Fibroblast of lung (primary cell): ENCODE measurements around the gene OR1I1. TPM values are rescaled to one million over a fixed set of nuclear protein-coding genes. Genes with fewer than 3 reads are reported as not detected.
"Not testable (repeated sequence)": the region's sequence is repeated elsewhere in the genome, so short reads cannot be mapped to it uniquely, and the experiment has no call there.

Experiments
- DNase-seq, 2 donors: peaks; one replicate each; pipeline versions ENCODE4 v3.0.0 to v3.0.0-alpha.2; 2010; ENCODE audit warnings: low read depth in 2 of 2
- H2AFZ ChIP-seq: 2 replicates; pipeline ENCODE4 v1.5.1; 2012; ENCODE audit warnings: low read length, control low read depth, inconsistent platforms
- H3K27ac ChIP-seq: 2 replicates; pipeline ENCODE4 v1.5.1; 2011; ENCODE audit warnings: low read length, control low read depth; ENCODE audit not compliant: insufficient read depth
- H3K27me3 ChIP-seq: 2 replicates; pipeline ENCODE4 v1.5.1; 2011; ENCODE audit warnings: mild to moderate bottlenecking, low read length; ENCODE audit not compliant: control insufficient read depth, insufficient read depth
- H3K36me3 ChIP-seq: 2 replicates; pipeline ENCODE4 v1.5.1; 2011; ENCODE audit warnings: low read length; ENCODE audit not compliant: control insufficient read depth, insufficient read depth
- H3K4me1 ChIP-seq: 2 replicates; pipeline ENCODE4 v1.5.1; 2011; ENCODE audit warnings: low read length; ENCODE audit not compliant: control insufficient read depth, insufficient read depth; ENCODE audit errors: extremely low read depth
- H3K4me2 ChIP-seq: 2 replicates; pipeline ENCODE4 v1.5.1; 2011; ENCODE audit warnings: low read length, control low read depth; ENCODE audit not compliant: insufficient read depth; ENCODE audit errors: extremely low read depth
- H3K4me3 ChIP-seq, 4 experiments: fragments of 200-600 bp in 1 of 4; sonication (generic) in 1 of 4; replicated peaks in 1 of 4; 2 replicates each; pipeline ENCODE4 v1.5.1; 2011 to 2016; ENCODE audit warnings: low read length in 4 of 4, low read depth in 3 of 4, mild to moderate bottlenecking in 3 of 4, control low read depth in 2 of 4, inconsistent platforms in 1 of 4, mixed read lengths in 1 of 4; ENCODE audit not compliant: insufficient read depth in 1 of 4; ENCODE audit errors: control extremely low read depth in 1 of 4
- H3K79me2 ChIP-seq: 2 replicates; pipeline ENCODE4 v1.5.1; 2012; ENCODE audit warnings: mild to moderate bottlenecking, low read length, inconsistent platforms; ENCODE audit not compliant: control insufficient read depth, insufficient read depth
- H3K9ac ChIP-seq: 2 replicates; pipeline ENCODE4 v1.5.1; 2011; ENCODE audit warnings: mild to moderate bottlenecking, low read length, control low read depth; ENCODE audit not compliant: insufficient read depth
- H3K9me3 ChIP-seq: 2 replicates; pipeline ENCODE4 v1.5.1; 2012; ENCODE audit warnings: low read depth, low read length; ENCODE audit not compliant: control insufficient read depth, insufficient read depth
- H4K20me1 ChIP-seq: 2 replicates; pipeline ENCODE4 v1.5.1; 2011; ENCODE audit warnings: low read length; ENCODE audit not compliant: control insufficient read depth, insufficient read depth; ENCODE audit errors: extremely low read depth
- CTCF ChIP-seq, 2 donors: IDR thresholded peaks in 1 of 2; conservative IDR thresholded peaks in 1 of 2; 1 replicate in 1 of 2; 2 replicates in 1 of 2; pipeline ENCODE4 v1.5.1; 2011 to 2012; ENCODE audit warnings: low read length in 2 of 2, control low read depth in 1 of 2, inconsistent platforms in 1 of 2, low read depth in 1 of 2, mild to moderate bottlenecking in 1 of 2
- EZH2 ChIP-seq: IDR thresholded peaks from 2 replicates; pipeline ENCODE4 v1.5.1; 2012; ENCODE audit warnings: low read length, control low read depth, mild to moderate bottlenecking; ENCODE audit errors: missing control alignments
- polyA plus RNA-seq, 2 donors: library from polyadenylated mRNA; depleted of rRNA in 1 of 2; stranded (reverse) in 1 of 2; unstranded in 1 of 2; fragments of >200 nt; gene quantifications; 2 replicates each; pipeline ENCODE4 v1.2.1, GENCODE V29; 2011 to 2012; ENCODE audit warnings: missing spikeins in 1 of 2
- total RNA-seq: library from RNA; depleted of rRNA; stranded (reverse); fragments of >200 nt; gene quantifications from 2 replicates; pipeline ENCODE4 v1.2.1, GENCODE V29; 2014

OR1I1 gene
- total and polyA plus RNA-seq, 2 donors (not counting 1 experiment from before 2014, with no cell fraction given) = not detected

- Histone ChIP-seq H3K9ac (no peak overlapping the region), H3K4me3 (no peak overlapping the region), H3K9me3 (no peaks in the 10 kb centered on the region), H4K20me1 (no peaks in the 10 kb centered on the region), H3K36me3 (no peaks in the 10 kb centered on the region), H3K4me1 (peaks cover 3% of the 10 kb centered on the region), H2AFZ (no peak overlapping the region), H3K79me2 (no peaks in the 10 kb centered on the region), H3K4me2 (no peak overlapping the region), H3K27ac (no peak overlapping the region), H3K27me3 (peaks cover 5% of the 10 kb centered on the region)
- DNase-seq = no peak
- no peak for TF ChIP-seq CTCF (conservative IDR thresholded peaks at IDR 0.05 in 1 of 2, IDR thresholded peaks at IDR 0.05 in 1 of 2; ENCODE audit: low read depth in 1 of 2, low read length in 2 of 2)
- TF ChIP-seq EZH2 = no peak
Observed at GRCh38 chr19:15096223-15096622, 14.2 kb downstream of the OR1I1 start.

- not testable (repeated sequence) for H2AFZ ChIP-seq, DNase-seq, H3K4me3 ChIP-seq, H3K27ac ChIP-seq, H4K20me1 ChIP-seq, H3K4me2 ChIP-seq, H3K9me3 ChIP-seq, H3K27me3 ChIP-seq, H3K9ac ChIP-seq, H3K4me1 ChIP-seq, H3K79me2 ChIP-seq, H3K36me3 ChIP-seq
Observed at GRCh38 chr19:15097980-15098379, 16.0 kb downstream of the OR1I1 start.

GRCh38 chr19:15098460-15098859 is 16.4 kb downstream of the OR1I1 start:
- H2AFZ ChIP-seq = no peak overlapping the region
- DNase-seq = no peak
- no peak overlapping the region for H3K27ac ChIP-seq
- no peak overlapping the region for H3K4me2 ChIP-seq
- H4K20me1 ChIP-seq = no peaks in the 10 kb centered on the region
- H3K27me3 ChIP-seq = peaks cover 5% of the 10 kb centered on the region
- H3K4me3 ChIP-seq = no peak overlapping the region
- H3K36me3 ChIP-seq = no peaks in the 10 kb centered on the region
- no peak for TF ChIP-seq EZH2
- TF ChIP-seq CTCF (conservative IDR thresholded peaks at IDR 0.05 in 1 of 2, IDR thresholded peaks at IDR 0.05 in 1 of 2; ENCODE audit: low read depth in 1 of 2, low read length in 2 of 2) = no peak
- no peaks in the 10 kb centered on the region for H3K79me2 ChIP-seq
- H3K9me3 ChIP-seq = no peaks in the 10 kb centered on the region
- H3K4me1 ChIP-seq = no peaks in the 10 kb centered on the region
- H3K9ac ChIP-seq = no peak overlapping the region
